Adrenal gland (tissue), 12 donors: ENCODE results near the gene GPC3. TPM values are rescaled to one million over a fixed set of nuclear protein-coding genes. Genes with fewer than 3 reads are reported as not detected.

Experiments used
- DNase-seq, 7 donors: peaks; one replicate each; pipeline ENCODE4 v3.0.0-alpha.2; 2019 to 2020
- H3K27ac ChIP-seq, 5 donors: fragments of 200-600 bp; sonication (generic) in 4 of 5; 1 replicate in 3 of 5; 2 replicates in 2 of 5; pipeline versions ENCODE4 v1.5.1 to v1.8.0; 2016 to 2020; ENCODE audit warnings: mild to moderate bottlenecking in 1 of 5
- H3K27me3 ChIP-seq: fragments of 200-600 bp; 2 replicates; pipeline ENCODE4 v1.8.0; 2021
- H3K36me3 ChIP-seq, 2 donors: fragments of 200-600 bp; replicated peaks in 1 of 2; 1 replicate in 1 of 2; 2 replicates in 1 of 2; pipeline versions ENCODE4 v1.5.1 to v1.8.0; 2018 to 2022
- H3K4me1 ChIP-seq, 2 donors: fragments of 200-600 bp; replicated peaks in 1 of 2; 1 replicate in 1 of 2; 2 replicates in 1 of 2; pipeline versions ENCODE4 v1.5.1 to v1.8.0; 2018 to 2021
- H3K4me3 ChIP-seq, 4 donors: fragments of 200-600 bp; sonication (generic) in 3 of 4; one replicate each; pipeline ENCODE4 v1.5.1; 2016 to 2018
- H3K9me3 ChIP-seq, 3 donors: fragments of 200-600 bp; sonication (generic) in 1 of 3; replicated peaks in 1 of 3; 1 replicate in 2 of 3; 2 replicates in 1 of 3; pipeline versions ENCODE4 v1.5.1 to v1.8.0; 2016 to 2021
- POLR2A ChIP-seq, 2 donors: fragments of 450-650 bp; IDR thresholded peaks; one replicate each; pipeline ENCODE4 v1.6.1; 2017; ENCODE audit warnings: antibody characterized with exemption in 2 of 2, mild to moderate bottlenecking in 2 of 2, moderate library complexity in 1 of 2
- WGBS, 4 donors: extraction: QIAGEN DNeasy Blood & Tissue Kit in 2 of 4; methylation state at CpG; one replicate each; pipeline versions ENCODE4 v1.1.5 to v1.1.7; 2013 to 2017; 5-methylcytosine and 5-hydroxymethylcytosine counted together
- intact Hi-C, 2 donors: fragments of 100-400 bp; cut with DNase I; formaldehyde crosslinking; loops; one replicate each; pipeline versions ENCODE4 v1.14.1 to v1.15.0; 2022 to 2023
- polyA plus RNA-seq, 3 donors: library from polyadenylated mRNA; stranded (reverse); fragments of 200-250 nt in 2 of 3; fragments of 350-450 nt in 1 of 3; fragmentation: Illumina TruSeq in 1 of 3; extraction: RNeasy Lipid Tissue Mini Kit (QIAGEN cat#74804) in 1 of 3; gene quantifications; one replicate each; pipeline ENCODE4 v1.2.3, GENCODE V29; 2013 to 2014
- total RNA-seq, 9 donors: library from RNA; depleted of rRNA in 4 of 9; stranded (reverse); fragments of >200 nt in 4 of 9; fragments of 120-200 nt in 1 of 9; fragmentation: NEBNext Ultra II Directional in 1 of 9; extraction: Animal tissue kit (Norgen Biotek cat#: 25700) in 1 of 9; gene quantifications; one replicate each; pipeline versions ENCODE4 v1.1.0 to v1.2.4, GENCODE V29; 2013 to 2023
- TF ChIP-seq, protein P1 (sequence below), 6 experiments: fragments of 450-650 bp in 4 of 6; fragments of 200-600 bp in 2 of 6; sonication (generic) in 1 of 6; IDR thresholded peaks; 1 replicate in 5 of 6; 2 replicates in 1 of 6; pipeline versions ENCODE4 v1.5.1 to v1.8.0; 2016 to 2021; ENCODE audit warnings: antibody characterized with exemption in 6 of 6, mild to moderate bottlenecking in 2 of 6, moderate library complexity in 1 of 6
- donor health status: healthy with polysubstance abuse.
- donor health status: Bipolar disorder and iron deficiency.
- donor health status: DM: yes; HTN: yes; CAD: no.
- donor health status: DM: no; HTN: no; CAD: no.
- donor health status: DM: no; HTN: no; CAD: no.
- donor health status: DM: yes; HTN: yes; CAD: no.

Gene GPC3
- total and polyA plus RNA-seq, 12 donors: 3.5 to 56.7 (median 20.9) TPM

DNA sequence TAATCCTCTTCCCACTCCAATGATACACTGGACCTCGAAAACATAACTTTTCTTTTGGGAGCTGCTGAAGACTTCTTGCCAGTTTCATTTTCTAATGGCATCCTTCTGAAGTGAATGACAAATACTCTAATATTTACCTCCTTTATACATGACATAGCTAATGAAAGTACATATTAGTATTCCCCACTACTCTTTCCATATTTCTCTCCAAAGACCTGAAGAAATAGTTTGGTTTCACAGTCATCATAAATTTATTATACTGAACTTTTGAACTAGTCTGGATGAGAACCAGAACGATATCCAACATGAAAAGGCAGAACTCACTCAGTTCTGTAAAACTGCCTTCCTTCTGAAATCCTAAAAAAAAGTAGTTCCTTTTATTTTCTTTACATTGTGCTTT is 139.1 kb downstream of the GPC3 start:
- no peaks in the 10 kb centered on the region for H3K36me3 ChIP-seq
- TF ChIP-seq, protein P1, sequence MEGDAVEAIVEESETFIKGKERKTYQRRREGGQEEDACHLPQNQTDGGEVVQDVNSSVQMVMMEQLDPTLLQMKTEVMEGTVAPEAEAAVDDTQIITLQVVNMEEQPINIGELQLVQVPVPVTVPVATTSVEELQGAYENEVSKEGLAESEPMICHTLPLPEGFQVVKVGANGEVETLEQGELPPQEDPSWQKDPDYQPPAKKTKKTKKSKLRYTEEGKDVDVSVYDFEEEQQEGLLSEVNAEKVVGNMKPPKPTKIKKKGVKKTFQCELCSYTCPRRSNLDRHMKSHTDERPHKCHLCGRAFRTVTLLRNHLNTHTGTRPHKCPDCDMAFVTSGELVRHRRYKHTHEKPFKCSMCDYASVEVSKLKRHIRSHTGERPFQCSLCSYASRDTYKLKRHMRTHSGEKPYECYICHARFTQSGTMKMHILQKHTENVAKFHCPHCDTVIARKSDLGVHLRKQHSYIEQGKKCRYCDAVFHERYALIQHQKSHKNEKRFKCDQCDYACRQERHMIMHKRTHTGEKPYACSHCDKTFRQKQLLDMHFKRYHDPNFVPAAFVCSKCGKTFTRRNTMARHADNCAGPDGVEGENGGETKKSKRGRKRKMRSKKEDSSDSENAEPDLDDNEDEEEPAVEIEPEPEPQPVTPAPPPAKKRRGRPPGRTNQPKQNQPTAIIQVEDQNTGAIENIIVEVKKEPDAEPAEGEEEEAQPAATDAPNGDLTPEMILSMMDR (IDR thresholded peaks at IDR 0.05): no peak
- no peak for TF ChIP-seq POLR2A (IDR thresholded peaks at IDR 0.05)
- no peak for DNase-seq
- no peak overlapping the region for H3K4me3 ChIP-seq
- no peaks in the 10 kb centered on the region for H3K9me3 ChIP-seq
- 26 to 52% (median 41%) methylated on average over 2 of the region's 2 CpGs for WGBS, 4 donors
- no peaks in the 10 kb centered on the region for H3K4me1 ChIP-seq
- intact Hi-C loops: no loop called here
- H3K27me3 ChIP-seq: peaks cover 5% of the 10 kb centered on the region
- no peak overlapping the region for H3K27ac ChIP-seq

DNA sequence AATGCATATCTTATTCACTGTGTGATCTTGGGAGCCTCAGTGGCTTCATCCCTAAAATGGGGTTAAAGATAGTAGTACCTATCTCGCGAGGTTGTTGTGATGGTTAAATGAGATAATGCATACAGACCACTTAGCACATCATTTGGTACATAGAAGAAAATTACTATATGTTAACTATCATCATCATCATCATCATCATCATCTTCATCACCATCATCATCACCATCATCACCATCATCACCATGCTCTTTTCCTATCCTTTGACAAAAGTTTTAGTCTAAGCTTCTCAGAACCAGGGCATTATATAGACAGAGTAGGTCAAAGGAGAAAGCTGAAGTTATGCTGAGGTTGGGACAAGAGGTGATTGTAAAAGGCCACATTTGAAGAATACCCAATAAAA is 145.0 kb downstream of the GPC3 start:
- peaks cover 13% of the 10 kb centered on the region for H3K27me3 ChIP-seq
- H3K9me3 ChIP-seq: no peaks in the 10 kb centered on the region
- DNase-seq: no peak
- no peak overlapping the region for H3K27ac ChIP-seq
- no peaks in the 10 kb centered on the region for H3K36me3 ChIP-seq
- H3K4me1 ChIP-seq: no peaks in the 10 kb centered on the region
- WGBS, 4 donors: 88 to 100% (median 97%) methylated on average over 2 of the region's 2 CpGs
- TF ChIP-seq, protein P1 (IDR thresholded peaks at IDR 0.05): no peak
- TF ChIP-seq POLR2A (IDR thresholded peaks at IDR 0.05): no peak
- intact Hi-C loops: no loop called here
- no peak overlapping the region for H3K4me3 ChIP-seq

DNA sequence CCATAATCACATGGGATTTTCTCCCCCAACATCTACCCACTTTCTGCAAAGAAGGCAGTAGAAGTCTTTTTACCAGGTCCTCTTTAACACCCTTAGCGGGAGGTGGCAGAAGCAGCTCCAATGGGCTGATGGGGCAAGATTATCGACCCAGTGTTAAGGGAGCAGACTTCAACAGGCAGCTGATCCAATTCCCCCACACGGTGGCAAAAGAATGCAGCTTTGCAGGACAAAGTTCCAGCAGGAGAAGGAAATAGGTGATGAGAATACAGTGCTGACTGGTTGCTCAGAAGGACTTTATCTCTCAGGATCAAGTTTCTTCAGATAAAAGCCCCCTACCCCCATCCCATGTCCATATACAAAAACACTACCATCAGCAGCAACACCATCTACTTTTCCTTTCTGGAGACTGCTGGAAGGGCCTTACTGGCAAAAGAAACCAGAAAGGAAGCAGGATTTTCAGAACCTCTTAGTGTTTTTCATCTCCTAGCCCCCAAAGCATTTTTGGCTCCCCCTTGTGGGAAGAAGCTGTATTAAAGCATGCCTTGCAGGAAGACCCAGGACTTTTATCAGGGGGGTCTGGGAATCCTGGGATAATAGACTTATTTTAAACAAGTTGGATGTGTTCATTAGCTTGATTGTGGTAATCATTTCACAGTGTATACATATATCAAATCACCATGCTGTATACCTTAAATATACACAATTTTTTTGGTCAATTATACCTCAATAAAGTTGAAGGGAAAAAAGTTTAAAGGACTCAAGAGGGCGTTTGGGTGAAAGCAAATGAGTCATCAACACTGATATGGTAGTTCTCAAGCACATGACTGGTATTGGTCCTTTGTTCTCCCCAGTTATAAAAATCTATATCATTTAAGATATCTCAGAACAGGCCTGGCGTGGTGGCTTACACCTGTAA is 146.4 kb downstream of the GPC3 start:
- TF ChIP-seq, protein P1 (IDR thresholded peaks at IDR 0.05): peak; percentile 23 to 57 (median 41)
- TF ChIP-seq POLR2A (IDR thresholded peaks at IDR 0.05): no peak
- H3K27ac ChIP-seq: no peak overlapping the region
- intact Hi-C loops: no loop called here
- H3K9me3 ChIP-seq: no peaks in the 10 kb centered on the region
- peaks cover 15% of the 10 kb centered on the region for H3K27me3 ChIP-seq
- H3K36me3 ChIP-seq: no peaks in the 10 kb centered on the region
- peak in 6 of 7 donors; percentile 16 to 36 (median 24) for DNase-seq
- WGBS, 4 donors: 55 to 70% (median 68%) methylated on average over 2 to 5 of the region's 5 CpGs
- no peak overlapping the region for H3K4me3 ChIP-seq
- no peaks in the 10 kb centered on the region for H3K4me1 ChIP-seq

DNA sequence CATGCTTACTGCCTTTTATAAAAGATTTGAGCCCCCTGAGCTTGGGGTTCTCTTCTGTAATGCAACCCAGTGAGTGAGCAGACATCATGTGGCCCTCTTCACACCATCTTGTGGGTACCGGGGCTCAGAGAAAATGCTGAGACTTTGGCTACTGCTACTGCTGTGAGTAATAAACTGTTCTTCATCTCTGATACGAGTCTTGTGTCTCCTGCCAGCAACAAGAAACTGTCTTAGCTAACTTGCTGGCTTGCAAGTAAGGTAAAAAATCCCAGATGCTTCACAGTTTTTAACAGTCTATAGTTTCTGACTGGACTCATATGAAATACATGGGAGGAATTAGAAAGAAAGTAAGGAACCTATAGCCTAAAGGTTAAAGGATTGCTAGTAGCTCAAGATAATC is 148.3 kb downstream of the GPC3 start:
- Histone ChIP-seq H3K27ac (no peak overlapping the region), H3K9me3 (no peaks in the 10 kb centered on the region), H3K36me3 (no peaks in the 10 kb centered on the region), H3K27me3 (peaks cover 18% of the 10 kb centered on the region), H3K4me3 (no peak overlapping the region), H3K4me1 (no peaks in the 10 kb centered on the region)
- WGBS, 4 donors: 30 to 57% (median 43%) methylated on average over 1 to 2 of the region's 2 CpGs
- intact Hi-C loops: no loop called here
- no peak for DNase-seq
- TF ChIP-seq POLR2A (IDR thresholded peaks at IDR 0.05): no peak
- TF ChIP-seq, protein P1 (IDR thresholded peaks at IDR 0.05): no peak
